ENCODE measurements around the gene BDH1.

BDH1 gene

GRCh38 chr3:197546307-197547085 lies 9.3 kb downstream of the BDH1 start:
- H2BK120ac ChIP-seq (ENCODE audit: low read depth, low read length): no peak overlapping the region
- no peaks in the 10 kb centered on the region for H3K9me3 ChIP-seq (ENCODE audit: control insufficient read depth, low read length)
- no peak overlapping the region for H3K9ac ChIP-seq (ENCODE audit: low read length)
- no peak overlapping the region for H2BK12ac ChIP-seq (ENCODE audit: low read length in 2 of 2)
- no peak overlapping the region for H4K91ac ChIP-seq (ENCODE audit: low read length)
- H3K4ac ChIP-seq (ENCODE audit: low read depth in 1 of 2, low read length in 2 of 2): no peak overlapping the region
- H2AK5ac ChIP-seq (ENCODE audit: low read length, severe bottlenecking): no peak overlapping the region
- no peak overlapping the region for H3K4me2 ChIP-seq (ENCODE audit: low read length, poor library complexity, severe bottlenecking)
- no peak overlapping the region for H3K23ac ChIP-seq (ENCODE audit: low read length in 2 of 2)
- no peak overlapping the region for H4K8ac ChIP-seq (ENCODE audit: low read length)
- no peaks in the 10 kb centered on the region for H3K27me3 ChIP-seq (ENCODE audit: control insufficient read depth in 1 of 2, insufficient read depth in 1 of 2, low read length in 2 of 2)
- H3K4me1 ChIP-seq (ENCODE audit: control insufficient read depth, insufficient read depth, low read depth, low read length): peaks cover 29% of the 10 kb centered on the region
- H3K79me1 ChIP-seq (replicated peaks; ENCODE audit: low read length, poor library complexity, severe bottlenecking): peaks cover 25% of the 10 kb centered on the region
- no peak overlapping the region for H3K27ac ChIP-seq (ENCODE audit: low read length, poor library complexity, severe bottlenecking)
- peaks cover 0 to 8% of the 10 kb centered on the region in 2 experiments for H3K36me3 ChIP-seq (ENCODE audit: control insufficient read depth in 1 of 2, insufficient read depth in 2 of 2, low read depth in 1 of 2, low read length in 2 of 2)
- H3K4me3 ChIP-seq (ENCODE audit: insufficient read depth in 1 of 2, low read depth in 1 of 2, low read length in 2 of 2): no peak overlapping the region
- H2BK5ac ChIP-seq (ENCODE audit: low read depth, low read length, poor library complexity, severe bottlenecking): no peak overlapping the region
- WGBS: 95% methylated on average over 10 of the region's 10 CpGs
- H2AFZ ChIP-seq (ENCODE audit: low read depth, low read length): no peak overlapping the region
- no peak overlapping the region for H3K14ac ChIP-seq (ENCODE audit: low read length in 2 of 2)
- DNase-seq: no peak
- no peak overlapping the region for H2BK15ac ChIP-seq (ENCODE audit: low read depth, poor library complexity, severe bottlenecking)
- no peak overlapping the region for H3K18ac ChIP-seq (ENCODE audit: low read depth in 1 of 2, low read length in 2 of 2)

GRCh38 chr3:197545571-197545970 lies 10.2 kb downstream of the BDH1 start:
- Histone ChIP-seq H4K8ac (ENCODE audit: low read length) (no peak overlapping the region), H3K4me1 (ENCODE audit: control insufficient read depth, insufficient read depth, low read depth, low read length) (peaks cover 28% of the 10 kb centered on the region), H3K9ac (ENCODE audit: low read length) (no peak overlapping the region), H3K14ac (ENCODE audit: low read length in 2 of 2) (no peak overlapping the region), H2AFZ (ENCODE audit: low read depth, low read length) (no peak overlapping the region), H3K4ac (ENCODE audit: low read depth in 1 of 2, low read length in 2 of 2) (no peak overlapping the region), H3K27ac (ENCODE audit: low read length, poor library complexity, severe bottlenecking) (no peak overlapping the region), H2BK120ac (ENCODE audit: low read depth, low read length) (no peak overlapping the region), H3K36me3 (ENCODE audit: control insufficient read depth in 1 of 2, insufficient read depth in 2 of 2, low read depth in 1 of 2, low read length in 2 of 2) (peaks cover 0 to 8% of the 10 kb centered on the region in 2 experiments), H2AK5ac (ENCODE audit: low read length, severe bottlenecking) (no peak overlapping the region), H3K79me1 (replicated peaks; ENCODE audit: low read length, poor library complexity, severe bottlenecking) (peaks cover 26% of the 10 kb centered on the region), H3K4me2 (ENCODE audit: low read length, poor library complexity, severe bottlenecking) (no peak overlapping the region), H3K27me3 (ENCODE audit: control insufficient read depth in 1 of 2, insufficient read depth in 1 of 2, low read length in 2 of 2) (no peaks in the 10 kb centered on the region), H3K18ac (ENCODE audit: low read depth in 1 of 2, low read length in 2 of 2) (no peak overlapping the region), H2BK15ac (ENCODE audit: low read depth, poor library complexity, severe bottlenecking) (no peak overlapping the region), H2BK12ac (ENCODE audit: low read length in 2 of 2) (no peak overlapping the region), H2BK5ac (ENCODE audit: low read depth, low read length, poor library complexity, severe bottlenecking) (no peak overlapping the region), H3K23ac (ENCODE audit: low read length in 2 of 2) (no peak overlapping the region), H3K9me3 (ENCODE audit: control insufficient read depth, low read length) (no peaks in the 10 kb centered on the region), H4K91ac (ENCODE audit: low read length) (no peak overlapping the region), H3K4me3 (ENCODE audit: insufficient read depth in 1 of 2, low read depth in 1 of 2, low read length in 2 of 2) (no peak overlapping the region)
- 97% methylated on average over 5 of the region's 5 CpGs for WGBS
- no peak for DNase-seq

GRCh38 chr3:197545101-197545500 lies 10.7 kb downstream of the BDH1 start:
- no peak overlapping the region for H3K23ac ChIP-seq (ENCODE audit: low read length in 2 of 2)
- H3K27ac ChIP-seq (ENCODE audit: low read length, poor library complexity, severe bottlenecking): no peak overlapping the region
- no peak overlapping the region for H2BK12ac ChIP-seq (ENCODE audit: low read length in 2 of 2)
- H2BK120ac ChIP-seq (ENCODE audit: low read depth, low read length): no peak overlapping the region
- no peak overlapping the region for H2BK15ac ChIP-seq (ENCODE audit: low read depth, poor library complexity, severe bottlenecking)
- DNase-seq: no peak
- no peak overlapping the region for H3K9ac ChIP-seq (ENCODE audit: low read length)
- no peak overlapping the region for H4K91ac ChIP-seq (ENCODE audit: low read length)
- H3K18ac ChIP-seq (ENCODE audit: low read depth in 1 of 2, low read length in 2 of 2): no peak overlapping the region
- H2AFZ ChIP-seq (ENCODE audit: low read depth, low read length): no peak overlapping the region
- no peak overlapping the region for H3K4ac ChIP-seq (ENCODE audit: low read depth in 1 of 2, low read length in 2 of 2)
- 93% methylated on average over 9 of the region's 9 CpGs for WGBS
- H3K4me1 ChIP-seq (ENCODE audit: control insufficient read depth, insufficient read depth, low read depth, low read length): peaks cover 23% of the 10 kb centered on the region
- H3K14ac ChIP-seq (ENCODE audit: low read length in 2 of 2): no peak overlapping the region
- no peak overlapping the region for H3K4me2 ChIP-seq (ENCODE audit: low read length, poor library complexity, severe bottlenecking)
- H3K4me3 ChIP-seq (ENCODE audit: insufficient read depth in 1 of 2, low read depth in 1 of 2, low read length in 2 of 2): no peak overlapping the region
- no peak overlapping the region for H2AK5ac ChIP-seq (ENCODE audit: low read length, severe bottlenecking)
- H3K79me1 ChIP-seq (replicated peaks; ENCODE audit: low read length, poor library complexity, severe bottlenecking): peaks cover 23% of the 10 kb centered on the region
- H4K8ac ChIP-seq (ENCODE audit: low read length): no peak overlapping the region
- H3K36me3 ChIP-seq (ENCODE audit: control insufficient read depth in 1 of 2, insufficient read depth in 2 of 2, low read depth in 1 of 2, low read length in 2 of 2): peaks cover 0 to 8% of the 10 kb centered on the region in 2 experiments
- no peaks in the 10 kb centered on the region for H3K9me3 ChIP-seq (ENCODE audit: control insufficient read depth, low read length)
- H3K27me3 ChIP-seq (ENCODE audit: control insufficient read depth in 1 of 2, insufficient read depth in 1 of 2, low read length in 2 of 2): no peaks in the 10 kb centered on the region
- no peak overlapping the region for H2BK5ac ChIP-seq (ENCODE audit: low read depth, low read length, poor library complexity, severe bottlenecking)

GRCh38 chr3:197542741-197543454 lies 12.9 kb downstream of the BDH1 start:
- Histone ChIP-seq H3K4me1 (ENCODE audit: control insufficient read depth, insufficient read depth, low read depth, low read length) (peaks cover 15% of the 10 kb centered on the region), H4K91ac (ENCODE audit: low read length) (no peak overlapping the region), H2AFZ (ENCODE audit: low read depth, low read length) (no peak overlapping the region), H2AK5ac (ENCODE audit: low read length, severe bottlenecking) (no peak overlapping the region), H3K4me3 (ENCODE audit: insufficient read depth in 1 of 2, low read depth in 1 of 2, low read length in 2 of 2) (no peak overlapping the region), H3K9ac (ENCODE audit: low read length) (no peak overlapping the region), H2BK12ac (ENCODE audit: low read length in 2 of 2) (no peak overlapping the region), H3K9me3 (ENCODE audit: control insufficient read depth, low read length) (no peaks in the 10 kb centered on the region), H3K4me2 (ENCODE audit: low read length, poor library complexity, severe bottlenecking) (no peak overlapping the region), H2BK15ac (ENCODE audit: low read depth, poor library complexity, severe bottlenecking) (no peak overlapping the region), H2BK5ac (ENCODE audit: low read depth, low read length, poor library complexity, severe bottlenecking) (no peak overlapping the region), H3K79me1 (replicated peaks; ENCODE audit: low read length, poor library complexity, severe bottlenecking) (peaks cover 16% of the 10 kb centered on the region), H3K4ac (ENCODE audit: low read depth in 1 of 2, low read length in 2 of 2) (no peak overlapping the region), H3K27ac (ENCODE audit: low read length, poor library complexity, severe bottlenecking) (no peak overlapping the region), H4K8ac (ENCODE audit: low read length) (no peak overlapping the region), H3K14ac (ENCODE audit: low read length in 2 of 2) (no peak overlapping the region), H3K23ac (ENCODE audit: low read length in 2 of 2) (no peak overlapping the region), H2BK120ac (ENCODE audit: low read depth, low read length) (no peak overlapping the region), H3K18ac (ENCODE audit: low read depth in 1 of 2, low read length in 2 of 2) (no peak overlapping the region), H3K36me3 (ENCODE audit: control insufficient read depth in 1 of 2, insufficient read depth in 2 of 2, low read depth in 1 of 2, low read length in 2 of 2) (peaks cover 0 to 8% of the 10 kb centered on the region in 2 experiments), H3K27me3 (ENCODE audit: control insufficient read depth in 1 of 2, insufficient read depth in 1 of 2, low read length in 2 of 2) (no peaks in the 10 kb centered on the region)
- no peak for DNase-seq
- 94% methylated on average over 18 of the region's 18 CpGs for WGBS
